Mammary epithelial cell (primary cell): ENCODE data around the gene ATP2B2.

ENCODE experiments used
- CTCF ChIP-seq, 2 donors: IDR thresholded peaks in 1 of 2; conservative IDR thresholded peaks in 1 of 2; 2 replicates each; pipeline ENCODE4 v1.5.1; 2011 to 2012; ENCODE audit warnings: inconsistent platforms in 2 of 2, low read length in 2 of 2, mild to moderate bottlenecking in 2 of 2, control low read depth in 1 of 2, low read depth in 1 of 2; ENCODE audit not compliant: insufficient read depth in 1 of 2; ENCODE audit errors: extremely low read depth in 1 of 2
- EZH2 ChIP-seq: IDR thresholded peaks from 2 replicates; pipeline ENCODE4 v1.6.1; 2012; ENCODE audit warnings: low read length, inconsistent platforms, borderline replicate concordance

- TF ChIP-seq CTCF (conservative IDR thresholded peaks at IDR 0.05 in 1 of 2, IDR thresholded peaks at IDR 0.05 in 1 of 2; ENCODE audit: extremely low read depth in 1 of 2, insufficient read depth in 1 of 2, low read depth in 1 of 2, low read length in 2 of 2): no peak
- TF ChIP-seq EZH2: no peak
Measured at GRCh38 chr3:10456981-10457380, 48.4 kb downstream of the ATP2B2 start.
